ENCODE measurements around the gene CRABP1. TPM values are rescaled to one million over a fixed set of nuclear protein-coding genes. Genes with fewer than 3 reads are reported as not detected.

CRABP1 gene
- total and polyA plus RNA-seq, 10 of the 15 experiments (the other 5 are each of a cell fraction or from before 2014, with no cell fraction given), result 0.21 to 0.41 TPM; not detected in 8

GRCh38 chr15:78299101-78299930 lies 40.8 kb upstream of the CRABP1 start, which contains the start of gene SKIC8 (continued):
- no peak for TF ChIP-seq ZNF592 (IDR thresholded peaks at IDR 0.05)
- TF ChIP-seq USF2 (IDR thresholded peaks at IDR 0.05; ENCODE audit: borderline replicate concordance, low read depth, low read length), result no peak
- peak; percentile 80 for TF ChIP-seq MAX (IDR thresholded peaks at IDR 0.05; ENCODE audit: low read depth, low read length)
- TF ChIP-seq HCFC1 (IDR thresholded peaks at IDR 0.05; ENCODE audit: low read length), result peak; percentile 72
- TF ChIP-seq GABPA (IDR thresholded peaks at IDR 0.05; ENCODE audit: low read depth), result peak; percentile 80
- TF ChIP-seq SIX5 (IDR thresholded peaks at IDR 0.05; ENCODE audit: low read depth, low read length, severe bottlenecking), result peak; percentile 44
- TF ChIP-seq POU2F2 (IDR thresholded peaks at IDR 0.05; ENCODE audit: borderline replicate concordance, low read depth, low read length), result peak; percentile 55; the same call in 1 of the 3 replicates
- TF ChIP-seq SIN3A (IDR thresholded peaks at IDR 0.05; ENCODE audit: low read depth, low read length), result peak; percentile 95
- no peak for TF ChIP-seq CEBPZ (IDR thresholded peaks at IDR 0.05; ENCODE audit: low read depth, low read length)
- no peak for TF ChIP-seq PAX8 (IDR thresholded peaks at IDR 0.05)
- peak; percentile 71; the same call in 1 of the 2 replicates for TF ChIP-seq NR2F1 (conservative IDR thresholded peaks at IDR 0.05)
- no peak for TF ChIP-seq MEF2B (IDR thresholded peaks at IDR 0.05; ENCODE audit: partially characterized antibody, poor library complexity, severe bottlenecking)
- TF ChIP-seq NFXL1 (IDR thresholded peaks at IDR 0.05; ENCODE audit: borderline replicate concordance), result no peak
- TF ChIP-seq TBL1XR1 (IDR thresholded peaks at IDR 0.05; ENCODE audit: low read depth, low read length), result 0 out of 2 replicates have a peak, but pooled peaks have one; percentile 8
- TF ChIP-seq CHD1 (IDR thresholded peaks at IDR 0.05; ENCODE audit: low read depth, low read length), result no peak
- TF ChIP-seq RBBP5 (conservative IDR thresholded peaks at IDR 0.05), result no peak
- TF ChIP-seq E2F4 (IDR thresholded peaks at IDR 0.05; ENCODE audit: low read depth, low read length), result no peak; the same call in 1 of the 2 replicates
- no peak for TF ChIP-seq RCOR1 (conservative IDR thresholded peaks at IDR 0.05; ENCODE audit: low read depth, low read length)
- no peak for TF ChIP-seq NRF1 (conservative IDR thresholded peaks at IDR 0.05; ENCODE audit: low read depth, low read length)
- 0 out of 2 replicates have a peak, but pooled peaks have one; percentile 5 for TF ChIP-seq SMC3 (IDR thresholded peaks at IDR 0.05; ENCODE audit: borderline replicate concordance, low read length)
- 0 out of 2 replicates have a peak, but pooled peaks have one; percentile 23 for TF ChIP-seq TARDBP (IDR thresholded peaks at IDR 0.05; ENCODE audit: borderline replicate concordance)

Measured in GM12878 (cell line).